Right lobe of liver (tissue), 6 donors: ENCODE results near the gene TACR1. TPM values are rescaled to one million over a fixed set of nuclear protein-coding genes. Genes with fewer than 3 reads are reported as not detected.

ENCODE experiments used
- ATAC-seq, 4 donors: fragments of 200-7000 bp; cut with Tn5 transposase; one replicate each; pipeline ENCODE4 v1.9.1; 2020; ENCODE audit warnings: mild to moderate bottlenecking in 4 of 4, moderate library complexity in 4 of 4
- DNase-seq, 3 donors: peaks; one replicate each; pipeline ENCODE4 v3.0.0-alpha.2; 2020
- H3K27ac ChIP-seq, 3 donors: fragments of 200-600 bp; one replicate each; pipeline ENCODE4 v1.8.0; 2022
- H3K27me3 ChIP-seq, 2 donors: fragments of 200-600 bp; one replicate each; pipeline ENCODE4 v1.8.0; 2022
- H3K36me3 ChIP-seq, 4 donors: fragments of 200-600 bp; sonication (generic) in 1 of 4; one replicate each; pipeline versions ENCODE4 v1.5.1 to v1.8.0; 2017 to 2022; ENCODE audit warnings: control low read depth in 1 of 4
- H3K4me1 ChIP-seq, 4 donors: fragments of 200-600 bp; sonication (generic) in 1 of 4; one replicate each; pipeline versions ENCODE4 v1.5.1 to v1.8.0; 2017 to 2022; ENCODE audit warnings: control low read depth in 1 of 4
- H3K4me3 ChIP-seq, 3 donors: fragments of 200-600 bp; one replicate each; pipeline ENCODE4 v1.8.0; 2022
- H3K9me3 ChIP-seq, 4 donors: fragments of 200-600 bp; sonication (generic) in 1 of 4; one replicate each; pipeline versions ENCODE4 v1.5.1 to v1.8.0; 2017 to 2022; ENCODE audit warnings: control low read depth in 1 of 4
- POLR2A ChIP-seq: fragments of 450-650 bp; IDR thresholded peaks from one replicate; pipeline ENCODE4 v1.6.1; 2017; ENCODE audit warnings: antibody characterized with exemption, mild to moderate bottlenecking
- WGBS: methylation state at CpG from one replicate; pipeline ENCODE4 v1.1.6; 2018; ENCODE audit warnings: low coverage, low lambda C conversion rate; ENCODE audit not compliant: insufficient coverage; ENCODE audit errors: missing lambda C conversion rate; 5-methylcytosine and 5-hydroxymethylcytosine counted together
- intact Hi-C, 2 donors: fragments of 100-400 bp; cut with DNase I; formaldehyde crosslinking; loops; one replicate each; pipeline versions ENCODE4 v1.11.2 to v1.14.1; 2022
- total RNA-seq, 6 experiments: library from RNA; depleted of rRNA in 2 of 6; stranded (reverse); fragments of >200 nt in 2 of 6; fragmentation: NEBNext Ultra II Directional in 3 of 6; extraction: Animal tissue kit (Norgen Biotek cat#: 25700) in 3 of 6; gene quantifications; one replicate each; pipeline versions ENCODE4 v1.1.0 to v1.2.4, GENCODE V29; 2016 to 2023
- TF ChIP-seq, protein P1 (sequence below), 4 donors: fragments of 200-600 bp in 3 of 4; fragments of 450-650 bp in 1 of 4; IDR thresholded peaks; one replicate each; pipeline versions ENCODE4 v1.5.1 to v1.8.0; 2016 to 2022; ENCODE audit warnings: antibody characterized with exemption in 4 of 4, mild to moderate bottlenecking in 2 of 4
- donor health status: DM: no; HTN: yes; CAD: no.
- donor health status: DM: no; HTN: no; CAD: no.
- donor health status: DM: no; HTN: no; CAD: no.
- donor health status: DM: no; HTN: yes; CAD: no.
- donor health status: DM: no; HTN: yes; CAD: no.

TACR1 gene
- total RNA-seq, 6 experiments from 2014 or later, result not detected

DNA sequence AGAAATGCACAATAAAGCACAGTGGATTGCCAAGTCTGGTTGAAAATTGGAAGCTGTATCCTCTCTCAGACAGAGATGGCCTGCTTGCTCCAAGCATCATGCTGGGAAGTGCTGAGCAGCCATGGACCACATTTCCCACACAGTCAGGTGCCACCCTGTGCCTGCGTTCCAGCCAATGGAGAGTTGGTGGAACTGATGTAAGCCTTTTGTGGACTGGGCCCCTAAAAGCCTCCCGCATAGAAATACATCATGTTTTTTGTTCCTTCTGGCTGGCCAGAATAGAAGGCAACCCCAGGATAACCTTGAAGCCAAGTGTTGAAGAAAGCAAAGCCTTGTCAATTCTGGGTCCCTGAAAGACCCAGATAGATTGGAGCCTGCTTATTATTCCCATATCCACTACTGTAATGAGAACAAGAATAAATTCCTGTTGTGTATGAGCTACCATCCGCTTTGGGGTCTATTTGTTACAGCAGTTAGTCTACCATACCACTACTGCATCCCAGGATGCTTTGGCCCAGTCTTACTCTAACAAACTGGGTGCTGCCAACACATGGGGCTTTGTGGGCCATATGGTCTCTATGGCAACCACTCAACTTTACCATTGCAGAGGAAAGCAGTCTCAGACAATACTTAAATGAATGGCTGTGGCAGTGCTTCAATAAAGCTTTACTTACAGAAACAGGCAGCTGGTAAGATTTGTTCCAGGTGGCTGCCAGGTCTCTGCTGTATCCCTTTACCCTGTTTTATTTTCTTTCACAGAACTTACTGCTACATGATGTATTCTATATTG lies 175.5 kb downstream of the TACR1 start:
- no peaks in the 10 kb centered on the region for H3K27me3 ChIP-seq
- H3K27ac ChIP-seq, result no peak overlapping the region
- H3K36me3 ChIP-seq, result no peaks in the 10 kb centered on the region
- H3K4me1 ChIP-seq, result no peaks in the 10 kb centered on the region
- intact Hi-C loops, result no loop called here
- no peak overlapping the region for H3K4me3 ChIP-seq
- TF ChIP-seq POLR2A, result no peak
- TF ChIP-seq, protein P1, sequence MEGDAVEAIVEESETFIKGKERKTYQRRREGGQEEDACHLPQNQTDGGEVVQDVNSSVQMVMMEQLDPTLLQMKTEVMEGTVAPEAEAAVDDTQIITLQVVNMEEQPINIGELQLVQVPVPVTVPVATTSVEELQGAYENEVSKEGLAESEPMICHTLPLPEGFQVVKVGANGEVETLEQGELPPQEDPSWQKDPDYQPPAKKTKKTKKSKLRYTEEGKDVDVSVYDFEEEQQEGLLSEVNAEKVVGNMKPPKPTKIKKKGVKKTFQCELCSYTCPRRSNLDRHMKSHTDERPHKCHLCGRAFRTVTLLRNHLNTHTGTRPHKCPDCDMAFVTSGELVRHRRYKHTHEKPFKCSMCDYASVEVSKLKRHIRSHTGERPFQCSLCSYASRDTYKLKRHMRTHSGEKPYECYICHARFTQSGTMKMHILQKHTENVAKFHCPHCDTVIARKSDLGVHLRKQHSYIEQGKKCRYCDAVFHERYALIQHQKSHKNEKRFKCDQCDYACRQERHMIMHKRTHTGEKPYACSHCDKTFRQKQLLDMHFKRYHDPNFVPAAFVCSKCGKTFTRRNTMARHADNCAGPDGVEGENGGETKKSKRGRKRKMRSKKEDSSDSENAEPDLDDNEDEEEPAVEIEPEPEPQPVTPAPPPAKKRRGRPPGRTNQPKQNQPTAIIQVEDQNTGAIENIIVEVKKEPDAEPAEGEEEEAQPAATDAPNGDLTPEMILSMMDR (IDR thresholded peaks at IDR 0.05), result no peak
- DNase-seq (no peak), ATAC-seq (no peak)
- no peaks in the 10 kb centered on the region for H3K9me3 ChIP-seq
- WGBS, result 94% methylated on average over 2 of the region's 3 CpGs

DNA sequence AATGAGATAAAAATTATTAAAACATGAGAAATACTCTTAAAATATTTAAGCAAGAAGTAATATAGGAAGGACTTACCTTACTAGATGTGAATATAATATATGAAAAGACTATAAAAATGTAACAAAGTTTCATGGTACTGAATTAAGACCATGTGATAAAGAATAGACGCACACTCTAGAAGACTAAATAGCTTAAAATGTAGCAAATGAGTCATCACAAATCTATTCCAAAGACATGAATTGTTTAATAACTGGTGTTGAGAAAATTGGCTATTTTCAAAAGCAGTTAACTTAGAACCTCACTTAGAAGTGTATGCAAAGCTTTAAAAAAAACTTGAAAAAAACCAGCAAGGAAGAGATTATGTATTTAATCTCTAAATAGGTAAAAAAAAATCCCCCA lies 176.8 kb downstream of the TACR1 start:
- intact Hi-C loops, result no loop called here
- Histone ChIP-seq H3K4me3 (no peak overlapping the region), H3K9me3 (no peaks in the 10 kb centered on the region), H3K27me3 (no peaks in the 10 kb centered on the region), H3K27ac (no peak overlapping the region), H3K36me3 (no peaks in the 10 kb centered on the region), H3K4me1 (no peaks in the 10 kb centered on the region)
- ATAC-seq (no peak), DNase-seq (no peak)
- WGBS, result 64% methylated on average over 1 of the region's 1 CpG
- no peak for TF ChIP-seq POLR2A
- TF ChIP-seq, protein P1 (IDR thresholded peaks at IDR 0.05), result no peak

DNA sequence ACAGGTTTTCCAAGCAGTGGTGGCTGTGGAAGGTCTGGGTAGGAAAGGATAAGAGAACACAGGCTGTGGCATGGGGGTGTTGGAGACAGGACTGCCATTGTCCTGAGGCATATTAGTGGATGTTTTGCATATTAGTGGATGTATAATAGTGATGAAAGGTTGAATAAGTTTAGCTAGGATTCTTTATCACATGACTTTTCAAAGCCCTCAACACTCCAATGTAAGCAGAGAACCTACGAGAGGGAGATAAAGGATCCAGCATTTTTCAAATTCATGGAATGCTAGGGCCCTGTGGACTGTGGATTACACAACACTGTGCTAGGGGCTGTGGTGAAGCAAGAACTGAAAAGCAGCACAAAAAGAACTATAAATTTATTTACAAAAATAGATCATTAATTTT lies 177.6 kb downstream of the TACR1 start:
- WGBS, result 54% methylated on average over 1 of the region's 1 CpG
- TF ChIP-seq POLR2A, result no peak
- TF ChIP-seq, protein P1 (IDR thresholded peaks at IDR 0.05), result no peak
- Histone ChIP-seq H3K36me3 (no peaks in the 10 kb centered on the region), H3K27me3 (no peaks in the 10 kb centered on the region), H3K4me1 (no peaks in the 10 kb centered on the region), H3K4me3 (no peak overlapping the region), H3K9me3 (no peaks in the 10 kb centered on the region), H3K27ac (no peak overlapping the region)
- intact Hi-C loops, result no loop called here
- DNase-seq, result no peak
- no peak for ATAC-seq

DNA sequence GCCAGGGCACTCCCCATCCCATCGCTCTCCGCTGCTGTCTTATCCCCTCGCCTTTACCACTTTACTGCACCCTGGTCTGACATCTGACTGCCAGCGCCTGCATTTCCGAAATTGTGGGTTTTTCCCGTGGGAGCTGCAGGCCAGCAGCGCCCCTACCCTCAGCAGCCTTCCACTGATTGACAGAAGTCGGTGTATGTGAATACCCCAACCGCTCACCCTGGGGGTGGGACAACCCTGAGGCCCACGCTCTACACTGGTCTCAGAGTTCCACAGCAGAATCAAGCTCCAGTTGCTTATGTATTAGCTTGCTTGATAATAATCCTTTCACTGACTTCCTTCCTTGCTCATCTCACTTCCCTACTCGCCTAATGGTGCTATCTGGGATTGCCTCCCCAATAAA lies 178.8 kb downstream of the TACR1 start:
- no peaks in the 10 kb centered on the region for H3K9me3 ChIP-seq
- no peaks in the 10 kb centered on the region for H3K27me3 ChIP-seq
- intact Hi-C loops, result no loop called here
- no peak overlapping the region for H3K27ac ChIP-seq
- WGBS, result 94% methylated on average over 9 of the region's 11 CpGs
- no peak for TF ChIP-seq POLR2A
- TF ChIP-seq, protein P1 (IDR thresholded peaks at IDR 0.05), result no peak
- DNase-seq (no peak), ATAC-seq (no peak)
- H3K4me1 ChIP-seq, result no peaks in the 10 kb centered on the region
- no peak overlapping the region for H3K4me3 ChIP-seq
- H3K36me3 ChIP-seq, result no peaks in the 10 kb centered on the region
